ENCODE data around the gene RNF223.
A peak's percentile ranks its signal among the peaks of the same experiment; 100 is the strongest.
"Not testable (repeated sequence)": the region's sequence is repeated elsewhere in the genome, so short reads cannot be mapped to it uniquely, and the experiment has no call there.

The RNF223 gene

GRCh38 chr1:1072299-1072848 lies 1.7 kb downstream of the RNF223 start:
- no peak for ATAC-seq

GRCh38 chr1:1071486-1072298 lies 2.4 kb downstream of the RNF223 start:
- ATAC-seq (no peak), DNase-seq (no peak)

More at GRCh38 chr1:1072299-1072848, 1.7 kb downstream of the RNF223 start:
- DNase-seq = no peak

GRCh38 chr1:1069711-1070676 lies 4.1 kb downstream of the RNF223 start:
- DNase-seq = no peak
- peak; percentile 11 for ATAC-seq

GRCh38 chr1:1069056-1069710 lies 4.9 kb downstream of the RNF223 start:
- peak; percentile 45 for ATAC-seq
- DNase-seq = peak; percentile 93

GRCh38 chr1:1068517-1069055 lies 5.5 kb downstream of the RNF223 start:
- DNase-seq = no peak
- ATAC-seq = no peak

- DNase-seq (no peak), ATAC-seq (no peak)
Observed at GRCh38 chr1:1067860-1068516, 6.1 kb downstream of the RNF223 start.

GRCh38 chr1:1067284-1067859 lies 6.7 kb downstream of the RNF223 start:
- no peak for DNase-seq
- ATAC-seq = no peak

GRCh38 chr1:1066403-1067283 lies 7.5 kb downstream of the RNF223 start:
- ATAC-seq (no peak), DNase-seq (peak; percentile 52)

- not testable (repeated sequence) for DNase-seq
Observed at GRCh38 chr1:1065940-1066304, 8.2 kb downstream of the RNF223 start.

GRCh38 chr1:1065265-1065939 lies 8.7 kb downstream of the RNF223 start:
- DNase-seq (no peak), ATAC-seq (no peak)

More at GRCh38 chr1:1065940-1066304, 8.2 kb downstream of the RNF223 start:
- ATAC-seq = not testable (repeated sequence)

- DNase-seq = peak; percentile 95
- peak; percentile 84 for ATAC-seq
Observed at GRCh38 chr1:1063945-1064831, 9.9 kb downstream of the RNF223 start.

- no peak for DNase-seq
- ATAC-seq = no peak
Observed at GRCh38 chr1:1063261-1063944, 10.7 kb downstream of the RNF223 start.

GRCh38 chr1:1062348-1063163 lies 11.6 kb downstream of the RNF223 start:
- no peak for DNase-seq
- no peak for ATAC-seq

- DNase-seq = no peak
- ATAC-seq = no peak
Observed at GRCh38 chr1:1061682-1062345, 12.3 kb downstream of the RNF223 start.

- no peak for ATAC-seq
- DNase-seq = no peak
Observed at GRCh38 chr1:1060281-1061000, 13.7 kb downstream of the RNF223 start.
